Measurements from ENCODE around the gene CSAD.

The CSAD gene

DNA sequence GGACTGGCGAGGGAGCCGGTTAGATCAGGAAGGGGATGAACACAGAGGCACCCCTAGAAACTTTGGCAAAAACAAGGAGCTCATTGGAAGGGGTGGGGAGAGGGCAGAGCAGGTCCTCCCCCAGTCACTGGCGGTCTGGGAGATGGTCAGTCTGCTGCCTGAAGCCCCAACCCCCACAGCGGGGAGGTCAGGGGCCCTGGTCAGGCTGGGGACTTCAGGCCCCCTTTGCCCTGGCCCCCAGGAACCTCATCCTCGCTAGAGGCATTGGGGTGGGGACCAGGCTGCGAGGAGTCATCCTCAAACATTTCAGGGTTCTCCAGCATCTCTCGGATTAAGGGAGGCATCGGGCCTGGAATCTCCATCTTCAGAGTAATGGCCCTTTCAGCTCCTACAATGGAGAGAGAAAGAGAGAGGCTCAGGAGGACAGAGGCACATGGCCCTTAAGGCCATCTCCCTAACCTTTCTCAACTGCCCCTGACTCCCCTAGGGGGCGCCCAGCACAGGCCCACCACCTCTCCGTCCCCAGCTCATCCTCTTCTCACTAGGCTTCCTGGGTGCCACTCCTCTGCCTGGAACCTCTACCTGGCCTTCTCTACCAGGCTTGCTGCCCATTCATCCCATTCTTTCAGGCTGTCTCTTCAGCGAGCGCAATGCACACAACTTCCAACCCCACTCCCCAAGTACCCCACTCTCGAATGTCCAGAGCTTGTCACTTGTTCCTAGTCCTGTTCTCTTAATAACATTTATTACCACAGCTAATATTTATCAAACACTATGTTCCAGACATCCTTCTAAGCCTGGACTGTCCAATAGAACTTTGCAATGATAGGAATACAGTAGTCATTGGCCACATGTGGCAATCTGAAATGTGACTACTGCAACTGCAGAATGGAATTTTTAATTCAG lies 31.0 kb upstream of the CSAD start:
- TF ChIP-seq, protein P1, sequence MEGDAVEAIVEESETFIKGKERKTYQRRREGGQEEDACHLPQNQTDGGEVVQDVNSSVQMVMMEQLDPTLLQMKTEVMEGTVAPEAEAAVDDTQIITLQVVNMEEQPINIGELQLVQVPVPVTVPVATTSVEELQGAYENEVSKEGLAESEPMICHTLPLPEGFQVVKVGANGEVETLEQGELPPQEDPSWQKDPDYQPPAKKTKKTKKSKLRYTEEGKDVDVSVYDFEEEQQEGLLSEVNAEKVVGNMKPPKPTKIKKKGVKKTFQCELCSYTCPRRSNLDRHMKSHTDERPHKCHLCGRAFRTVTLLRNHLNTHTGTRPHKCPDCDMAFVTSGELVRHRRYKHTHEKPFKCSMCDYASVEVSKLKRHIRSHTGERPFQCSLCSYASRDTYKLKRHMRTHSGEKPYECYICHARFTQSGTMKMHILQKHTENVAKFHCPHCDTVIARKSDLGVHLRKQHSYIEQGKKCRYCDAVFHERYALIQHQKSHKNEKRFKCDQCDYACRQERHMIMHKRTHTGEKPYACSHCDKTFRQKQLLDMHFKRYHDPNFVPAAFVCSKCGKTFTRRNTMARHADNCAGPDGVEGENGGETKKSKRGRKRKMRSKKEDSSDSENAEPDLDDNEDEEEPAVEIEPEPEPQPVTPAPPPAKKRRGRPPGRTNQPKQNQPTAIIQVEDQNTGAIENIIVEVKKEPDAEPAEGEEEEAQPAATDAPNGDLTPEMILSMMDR (IDR thresholded peaks at IDR 0.05; ENCODE audit: low read depth, low read length, missing control alignments) = peak; percentile 66
- H3K4me3 ChIP-seq (ENCODE audit: low read depth, low read length) = no peak overlapping the region
- DNase-seq (ENCODE audit: low read depth) = no peak

DNA sequence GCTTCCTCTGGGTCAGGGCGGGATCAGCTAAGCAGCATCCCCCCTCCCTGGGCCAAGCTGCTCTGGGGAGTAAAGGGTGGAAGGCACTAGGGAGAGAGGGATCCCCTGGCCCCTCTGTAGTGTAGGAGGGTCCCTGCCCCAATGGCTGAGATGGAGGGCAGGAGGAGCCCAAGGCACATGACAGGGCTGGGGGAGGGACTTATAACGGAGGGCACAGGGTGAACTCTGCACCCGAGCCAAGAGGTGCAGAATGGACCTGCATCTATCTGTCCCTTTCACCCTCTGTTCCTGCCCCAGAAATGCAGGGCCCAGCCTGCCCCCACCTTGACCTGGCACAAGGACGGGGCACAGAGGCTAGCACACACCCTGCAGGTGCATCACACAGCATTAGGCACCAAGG lies 30.1 kb upstream of the CSAD start:
- TF ChIP-seq, protein P1 (IDR thresholded peaks at IDR 0.05; ENCODE audit: low read depth, low read length, missing control alignments) = no peak
- DNase-seq (ENCODE audit: low read depth) = no peak
- H3K4me3 ChIP-seq (ENCODE audit: low read depth, low read length) = no peak overlapping the region

DNA sequence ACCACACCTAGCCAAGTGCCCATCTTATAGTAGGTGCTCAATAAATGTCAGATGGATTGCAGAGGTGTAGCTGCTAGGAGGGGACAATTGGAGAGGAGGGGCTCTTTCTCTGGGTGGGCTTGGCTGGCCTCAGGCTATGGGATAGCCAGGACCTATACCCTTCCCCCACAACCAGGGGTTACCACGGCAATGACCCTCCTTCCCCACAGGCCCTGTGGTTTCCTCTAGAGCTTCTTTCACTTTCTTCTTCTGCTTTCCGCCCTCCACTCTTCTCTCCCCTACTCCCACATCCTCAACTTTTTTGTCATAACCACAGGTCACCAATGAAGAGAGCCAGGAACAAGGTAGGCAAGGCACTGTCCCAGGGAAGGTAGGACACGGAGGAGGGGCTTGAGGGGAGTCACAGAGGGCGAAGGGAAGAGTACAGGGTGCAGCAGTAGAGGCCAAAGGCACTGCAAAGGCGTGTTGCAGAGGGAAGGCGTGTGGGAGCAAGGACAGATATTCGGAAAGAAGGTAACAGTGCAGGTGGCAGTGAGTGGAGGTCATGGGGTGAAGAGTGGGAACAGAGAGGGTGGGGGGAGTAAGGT lies 28.2 kb upstream of the CSAD start:
- TF ChIP-seq, protein P1 (IDR thresholded peaks at IDR 0.05; ENCODE audit: low read depth, low read length, missing control alignments) = no peak
- peak overlapping the region; percentile 58 for H3K4me3 ChIP-seq (ENCODE audit: low read depth, low read length)
- no peak for DNase-seq (ENCODE audit: low read depth)

DNA sequence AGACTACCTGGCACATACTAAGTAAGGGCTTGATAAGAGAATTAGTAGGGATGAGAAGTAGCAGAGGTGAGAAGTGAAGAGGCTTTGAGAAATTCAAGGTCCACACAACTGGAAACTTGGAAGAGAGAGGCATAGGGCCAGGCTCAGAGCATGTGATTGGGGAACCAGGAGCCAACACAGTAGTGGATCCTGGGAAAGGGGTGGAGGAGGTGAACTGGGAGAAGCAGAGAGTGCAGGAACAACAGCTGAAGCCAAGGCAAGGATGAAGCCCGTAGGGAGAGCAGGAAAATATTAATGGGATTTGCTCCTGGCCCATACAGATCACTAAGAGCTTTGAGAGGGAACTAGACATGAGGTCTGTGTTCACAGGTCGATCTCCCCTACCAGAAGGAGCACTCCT lies 27.7 kb upstream of the CSAD start:
- no peak overlapping the region; the same call in 1 of the 2 replicates for H3K4me3 ChIP-seq (ENCODE audit: low read depth, low read length)
- TF ChIP-seq, protein P1 (IDR thresholded peaks at IDR 0.05; ENCODE audit: low read depth, low read length, missing control alignments) = no peak
- no peak for DNase-seq (ENCODE audit: low read depth)

DNA sequence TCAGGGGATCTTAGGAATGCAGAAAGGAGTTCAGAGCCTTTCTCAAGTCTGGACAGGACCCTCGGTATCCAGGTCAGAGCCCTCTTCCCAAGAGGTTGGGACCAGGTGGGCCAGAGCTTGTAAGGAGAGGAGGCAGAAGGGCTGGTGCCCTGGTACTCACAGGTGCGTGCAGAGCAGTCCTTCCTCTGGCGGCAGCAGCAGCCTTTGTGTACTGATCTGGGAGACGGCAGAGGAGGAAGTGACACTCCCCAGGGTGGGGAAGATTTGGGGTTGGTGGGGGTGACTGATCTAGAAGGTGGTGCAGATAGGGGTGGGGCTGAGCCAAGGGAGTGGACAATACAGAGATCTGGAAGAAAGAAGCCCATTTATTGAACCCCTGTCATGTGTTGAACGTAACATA lies 26.3 kb upstream of the CSAD start, which contains the start of gene ITGB7:
TSS of gene ITGB7 (minus strand) at position 210 of the 400 bp plus-strand sequence. CDS start 6,808 bp downstream, outside the sequence.
- TF ChIP-seq, protein P1 (IDR thresholded peaks at IDR 0.05; ENCODE audit: low read depth, low read length, missing control alignments) = no peak
- peak within 1 kb of the TSS; percentile 75 for H3K4me3 ChIP-seq (ENCODE audit: low read depth, low read length)
- DNase-seq (ENCODE audit: low read depth) = peak; percentile 84

DNA sequence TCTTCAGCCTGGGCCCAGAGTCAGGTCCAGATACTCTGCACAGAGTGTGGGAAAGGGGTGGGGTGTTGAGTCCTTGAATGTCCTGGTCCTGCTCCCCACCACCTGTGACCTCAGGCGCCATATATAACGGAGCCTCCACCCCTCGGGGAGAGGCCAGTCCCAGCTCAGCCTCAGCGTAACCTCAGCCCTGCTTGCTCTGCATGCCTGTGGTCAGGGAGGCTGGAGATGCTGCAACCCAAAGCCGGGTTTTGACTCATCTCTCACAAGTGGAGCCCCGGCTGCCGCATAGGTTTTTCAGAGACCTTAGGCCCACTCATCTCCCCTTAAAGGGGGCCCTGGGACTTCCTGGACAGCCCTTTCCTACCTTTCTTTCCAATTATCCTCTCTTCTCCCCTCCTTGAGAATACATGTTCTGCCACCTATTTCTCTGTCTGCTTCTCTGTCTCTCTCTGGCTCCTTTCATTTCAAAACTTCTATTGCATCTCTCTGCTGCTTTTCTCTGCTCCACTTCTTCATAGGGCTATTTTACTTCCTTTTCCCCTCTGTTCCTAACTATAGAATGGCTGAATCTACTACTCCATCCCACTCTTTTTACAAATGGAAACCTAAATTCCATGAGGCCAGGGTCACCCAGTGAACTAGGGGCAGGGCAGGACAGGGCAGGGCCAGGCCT lies 25.2 kb upstream of the CSAD start:
- DNase-seq (ENCODE audit: low read depth) = peak; percentile 92
- TF ChIP-seq, protein P1 (IDR thresholded peaks at IDR 0.05; ENCODE audit: low read depth, low read length, missing control alignments) = no peak
- H3K4me3 ChIP-seq (ENCODE audit: low read depth, low read length) = peak overlapping the region; percentile 75

All from GM12864 (cell line).